Mucosa of stomach (tissue), 1 donor: Measurements from ENCODE around the gene PARD3.
"Not testable (repeated sequence)": the region's sequence is repeated elsewhere in the genome, so short reads cannot be mapped to it uniquely, and the experiment has no call there.

Source experiments
- H3K27me3 ChIP-seq: one replicate; pipeline ENCODE4 v1.7.0; 2013; ENCODE audit warnings: mild to moderate bottlenecking, low read length; ENCODE audit not compliant: control insufficient read depth, insufficient read depth
- H3K36me3 ChIP-seq: one replicate; pipeline ENCODE4 v1.7.0; 2013; ENCODE audit warnings: low read length; ENCODE audit not compliant: control insufficient read depth, insufficient read depth
- H3K4me1 ChIP-seq: one replicate; pipeline ENCODE4 v1.7.0; 2013; ENCODE audit warnings: mild to moderate bottlenecking, low read length; ENCODE audit not compliant: control insufficient read depth, insufficient read depth
- H3K4me3 ChIP-seq: one replicate; pipeline ENCODE4 v1.7.0; 2013; ENCODE audit warnings: low read length
- H3K9ac ChIP-seq: one replicate; pipeline ENCODE4 v1.7.0; 2013; ENCODE audit warnings: mild to moderate bottlenecking, low read length, moderate library complexity
- H3K9me3 ChIP-seq: one replicate; pipeline ENCODE4 v1.7.0; 2013; ENCODE audit warnings: mild to moderate bottlenecking, low read length, moderate library complexity; ENCODE audit not compliant: control insufficient read depth
- donor health status: Pancreatic carcinoma.

PARD3 gene

DNA sequence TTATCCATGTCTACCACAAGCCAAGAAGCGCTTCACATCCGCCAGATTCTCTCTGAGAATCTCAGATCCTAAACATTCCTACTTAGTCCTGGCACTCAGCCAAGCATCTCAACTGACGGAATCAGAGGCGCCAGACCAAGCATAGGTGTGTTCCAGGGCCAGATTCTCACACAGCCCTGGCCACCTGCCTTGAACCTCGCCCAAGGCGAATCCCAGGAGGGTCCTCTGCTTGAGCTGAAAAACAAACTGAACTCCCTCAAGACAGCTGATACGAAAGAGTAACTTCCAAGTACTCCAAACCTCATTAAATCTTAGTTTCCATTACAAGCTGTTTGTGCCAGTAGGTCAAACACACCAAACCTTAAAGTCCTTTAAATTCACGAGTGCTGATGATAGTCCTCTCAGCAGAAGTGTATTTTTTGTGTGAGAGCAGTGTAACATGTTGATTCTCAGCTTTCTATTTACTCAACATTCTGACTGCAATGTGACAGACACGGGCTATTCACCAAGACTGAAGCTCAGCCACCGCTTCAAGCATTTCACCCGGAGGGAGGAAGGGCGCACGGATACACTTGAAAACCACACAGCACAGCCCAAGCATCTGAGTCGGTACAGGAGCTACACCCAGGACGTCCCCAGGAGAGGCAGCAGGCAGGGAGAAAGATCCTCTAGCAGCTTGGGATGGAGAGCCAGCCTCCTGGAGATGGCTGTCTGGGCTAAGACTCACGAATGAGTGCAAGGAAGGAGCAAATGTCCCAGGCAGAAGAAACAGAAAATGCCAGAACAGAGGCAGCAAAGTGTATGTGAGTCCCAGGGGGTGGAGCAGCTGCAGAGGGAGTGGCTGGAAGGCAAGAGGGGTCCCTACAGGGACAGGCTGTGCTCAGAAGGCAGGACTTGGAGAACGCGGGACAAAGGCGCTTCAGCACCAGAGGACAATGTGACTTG, 6.0 kb downstream of the PARD3 start:
- Histone ChIP-seq H3K4me1 (peaks cover 21% of the 10 kb centered on the region), H3K4me3 (no peak overlapping the region)

DNA sequence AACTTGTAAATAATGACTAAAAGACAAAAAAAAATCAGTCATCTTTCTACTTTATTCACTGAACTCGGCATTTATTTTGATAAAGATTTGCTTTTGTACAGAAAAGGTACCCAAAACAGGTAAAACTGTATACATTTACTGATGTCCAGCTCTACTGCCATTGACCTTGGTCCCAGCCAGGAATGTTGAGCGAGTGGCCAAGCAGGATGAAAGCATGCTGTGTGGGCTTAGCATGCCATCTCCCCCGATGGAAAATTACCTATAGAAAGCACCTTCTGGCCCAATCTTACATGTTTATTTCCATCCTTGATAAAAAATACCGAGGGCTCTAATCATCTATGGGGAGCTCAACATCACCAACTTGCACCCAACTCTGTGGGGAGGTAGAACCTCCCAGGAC, 6.8 kb downstream of the PARD3 start:
- Histone ChIP-seq H3K36me3 (no peaks in the 10 kb centered on the region), H3K9me3 (no peaks in the 10 kb centered on the region), H3K4me1 (peaks cover 16% of the 10 kb centered on the region), H3K4me3 (no peak overlapping the region), H3K27me3 (no peaks in the 10 kb centered on the region), H3K9ac (no peak overlapping the region)

More for the DNA sequence above, 6.0 kb downstream of the PARD3 start:
- H3K27me3 ChIP-seq, result no peaks in the 10 kb centered on the region
- H3K36me3 ChIP-seq, result no peaks in the 10 kb centered on the region
- no peaks in the 10 kb centered on the region for H3K9me3 ChIP-seq
- no peak overlapping the region for H3K9ac ChIP-seq

DNA sequence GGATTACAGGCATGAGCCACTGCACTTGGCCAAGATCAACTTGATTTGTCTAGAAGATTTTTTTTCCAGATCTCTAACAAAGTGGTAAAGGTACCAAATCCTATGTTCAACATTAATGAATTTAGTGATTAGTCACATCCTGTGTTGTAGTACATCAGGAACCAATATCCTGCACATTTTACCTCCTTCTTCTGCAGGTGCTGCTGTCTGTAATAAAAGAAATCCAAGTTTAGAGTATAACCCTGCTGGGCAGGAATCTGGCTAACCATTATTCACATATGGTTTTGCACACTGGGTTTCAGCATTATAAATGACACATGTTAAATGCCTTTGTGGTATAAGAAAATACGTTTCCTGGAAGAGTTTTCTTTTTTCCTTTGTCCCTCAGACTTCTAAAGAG, 10.8 kb downstream of the PARD3 start:
- Histone ChIP-seq H3K9ac (no peak overlapping the region), H3K4me3 (no peak overlapping the region), H3K9me3 (no peaks in the 10 kb centered on the region), H3K27me3 (no peaks in the 10 kb centered on the region), H3K36me3 (no peaks in the 10 kb centered on the region), H3K4me1 (peaks cover 18% of the 10 kb centered on the region)

DNA sequence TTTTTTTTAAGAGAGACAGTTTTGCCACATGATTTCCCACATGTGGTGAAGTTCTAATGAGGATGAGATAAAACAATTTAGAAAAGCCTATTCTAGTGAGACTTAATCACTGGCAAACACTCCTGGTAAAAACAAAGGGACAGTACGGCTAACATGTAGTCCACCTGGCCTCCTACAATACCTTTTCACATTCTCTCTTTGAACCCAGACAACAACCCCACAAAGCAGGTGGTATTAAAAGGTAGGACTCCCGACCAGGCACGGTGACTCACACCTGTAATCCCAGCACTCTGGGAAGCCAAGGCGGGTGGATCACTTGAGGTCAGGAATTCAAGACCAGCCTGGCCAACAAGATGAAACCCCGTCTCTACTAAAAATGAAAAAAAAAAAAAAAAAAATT, 12.4 kb downstream of the PARD3 start:
- Histone ChIP-seq H3K36me3 (no peaks in the 10 kb centered on the region), H3K27me3 (no peaks in the 10 kb centered on the region), H3K9ac (no peak overlapping the region), H3K9me3 (no peaks in the 10 kb centered on the region), H3K4me1 (peaks cover 12% of the 10 kb centered on the region), H3K4me3 (no peak overlapping the region)

DNA sequence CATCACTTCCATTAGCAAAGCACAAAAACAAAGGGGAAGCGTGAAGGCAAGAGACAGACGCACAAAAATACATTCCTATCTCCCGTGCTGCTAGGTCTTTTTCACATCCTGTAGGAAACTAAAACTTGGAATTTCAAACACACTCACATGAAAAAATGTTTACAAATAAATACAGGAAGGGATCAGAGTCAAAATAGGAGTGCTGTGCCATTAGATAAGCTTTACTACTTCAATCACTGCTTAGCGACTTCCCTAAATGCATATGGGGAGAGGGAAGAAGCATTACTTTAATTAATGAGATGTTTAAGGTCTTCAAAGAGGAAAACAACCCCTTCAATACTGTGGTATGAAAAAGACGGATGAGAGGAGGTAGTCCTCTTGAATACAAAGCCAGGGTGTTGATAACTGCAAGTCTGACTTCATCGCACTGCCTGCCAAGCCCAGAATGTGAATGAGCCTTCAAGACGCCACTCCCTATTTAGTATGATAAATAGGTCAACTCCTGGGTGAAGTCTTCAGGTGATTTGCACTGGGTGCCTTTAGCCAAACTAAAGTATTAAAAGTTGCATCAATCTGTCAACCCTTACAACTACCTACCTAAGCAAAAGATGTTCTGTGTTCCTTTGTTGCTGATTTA, 13.9 kb downstream of the PARD3 start:
- Histone ChIP-seq H3K4me3 (no peak overlapping the region), H3K9ac (no peak overlapping the region), H3K9me3 (no peaks in the 10 kb centered on the region), H3K27me3 (no peaks in the 10 kb centered on the region), H3K4me1 (peaks cover 12% of the 10 kb centered on the region), H3K36me3 (no peaks in the 10 kb centered on the region)

DNA sequence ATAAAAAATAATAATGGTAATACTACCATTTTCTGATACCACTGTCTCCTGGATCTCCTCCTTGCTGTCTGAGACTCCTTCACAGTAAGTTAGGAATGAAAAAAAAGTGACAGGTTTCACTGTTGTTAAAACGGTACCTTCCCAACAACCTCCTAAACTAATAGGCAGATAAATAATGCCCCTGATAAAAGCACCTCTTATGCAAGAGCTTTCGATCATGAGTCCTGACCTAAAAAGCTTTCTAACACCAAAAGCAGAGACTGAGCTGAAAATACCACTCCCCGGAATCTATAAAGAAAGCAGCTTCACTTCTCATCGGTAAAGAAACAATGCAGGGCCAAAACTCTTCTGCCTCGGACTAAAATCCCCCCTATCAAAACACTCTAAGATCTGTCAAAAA, 14.5 kb downstream of the PARD3 start:
- Histone ChIP-seq H3K36me3 (no peaks in the 10 kb centered on the region), H3K4me1 (peaks cover 12% of the 10 kb centered on the region), H3K27me3 (no peaks in the 10 kb centered on the region), H3K4me3 (no peak overlapping the region), H3K9me3 (no peaks in the 10 kb centered on the region), H3K9ac (no peak overlapping the region)

DNA sequence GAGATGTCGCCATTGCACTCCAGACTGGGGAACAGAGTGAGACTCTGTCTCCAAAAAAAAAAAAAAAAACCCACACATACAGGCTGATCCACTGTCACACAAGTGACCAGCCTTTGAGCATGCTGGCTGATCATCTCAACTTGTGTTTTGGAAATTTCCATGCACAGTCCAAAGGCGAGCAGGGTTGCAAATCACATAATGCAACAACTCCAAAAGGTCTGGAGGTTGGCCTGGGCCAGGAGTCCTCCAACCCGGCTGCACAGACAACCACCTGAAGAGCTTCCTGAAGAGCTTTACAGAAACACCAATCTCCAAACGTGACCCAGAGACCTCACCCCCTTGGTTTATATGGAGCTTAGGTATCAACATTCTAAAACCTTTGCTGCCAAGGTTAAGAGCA, 16.4 kb downstream of the PARD3 start:
- peaks cover 12% of the 10 kb centered on the region for H3K4me1 ChIP-seq

DNA sequence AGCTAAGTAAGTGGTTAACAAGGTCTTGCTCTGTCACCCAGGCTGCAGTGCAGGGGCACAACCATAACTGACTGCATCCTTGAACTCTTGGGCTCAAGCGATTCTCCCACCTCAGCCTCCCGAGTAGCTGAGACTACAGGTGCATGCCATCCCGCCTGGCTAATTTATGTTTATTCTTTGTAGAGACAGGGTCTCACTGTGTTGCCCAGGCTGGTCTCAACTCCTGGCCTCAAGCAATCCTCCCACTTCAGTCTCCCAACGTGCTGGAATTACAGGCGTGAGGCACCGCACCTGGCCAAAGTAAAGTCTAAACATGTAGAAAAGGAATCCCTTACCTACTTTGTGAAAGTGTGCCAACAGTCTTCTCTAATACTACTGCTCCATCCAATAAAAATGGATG, 17.9 kb downstream of the PARD3 start:
- no peak overlapping the region for H3K9ac ChIP-seq
- no peaks in the 10 kb centered on the region for H3K36me3 ChIP-seq
- H3K4me3 ChIP-seq, result no peak overlapping the region
- peaks cover 12% of the 10 kb centered on the region for H3K4me1 ChIP-seq
- H3K27me3 ChIP-seq, result no peaks in the 10 kb centered on the region
- no peaks in the 10 kb centered on the region for H3K9me3 ChIP-seq

More for the DNA sequence above, 16.4 kb downstream of the PARD3 start:
- Histone ChIP-seq H3K27me3 (no peaks in the 10 kb centered on the region), H3K4me3 (no peak overlapping the region), H3K36me3 (no peaks in the 10 kb centered on the region), H3K9ac (no peak overlapping the region), H3K9me3 (no peaks in the 10 kb centered on the region)

DNA sequence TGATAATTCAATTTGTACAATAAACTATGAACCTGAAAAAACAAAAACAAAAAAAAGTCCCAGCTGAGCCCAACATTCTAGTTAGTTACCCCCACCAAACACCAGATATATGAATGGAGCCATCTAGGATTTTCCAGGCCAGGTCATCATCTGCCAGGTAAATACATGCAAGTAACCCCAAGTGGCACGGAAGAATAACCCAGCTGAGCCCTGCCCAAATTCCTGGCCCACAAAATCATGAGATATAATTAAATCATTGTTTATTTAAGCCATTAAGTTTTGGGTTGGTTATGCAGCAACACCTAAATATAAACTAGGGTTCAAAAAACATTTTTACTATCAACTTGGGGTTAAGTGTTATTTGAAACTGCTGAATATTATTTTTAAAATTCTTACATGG, 19.0 kb downstream of the PARD3 start:
- Histone ChIP-seq H3K4me1 (peaks cover 7% of the 10 kb centered on the region), H3K9me3 (no peaks in the 10 kb centered on the region), H3K36me3 (no peaks in the 10 kb centered on the region), H3K4me3 (no peak overlapping the region), H3K27me3 (no peaks in the 10 kb centered on the region), H3K9ac (no peak overlapping the region)

DNA sequence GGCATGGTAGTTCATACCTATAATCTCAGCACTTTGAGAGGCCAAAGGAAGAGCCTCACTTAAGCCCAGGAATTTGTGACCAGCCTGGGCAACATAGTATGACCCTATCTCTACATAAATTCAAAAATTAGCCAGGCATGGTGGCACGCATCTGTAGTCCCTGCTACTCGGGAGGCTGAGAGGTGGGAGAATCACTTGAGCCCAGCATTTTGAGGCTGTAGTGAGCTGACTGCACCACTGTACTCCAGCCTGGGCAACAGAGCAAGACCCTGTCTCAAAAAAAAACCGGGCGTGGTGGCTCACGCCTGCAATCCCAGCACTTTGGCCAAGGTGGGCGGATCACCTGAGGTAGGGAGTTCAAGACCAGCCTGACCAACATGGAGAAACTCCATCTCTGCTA, 19.8 kb downstream of the PARD3 start:
- H3K36me3 ChIP-seq, result no peaks in the 10 kb centered on the region
- H3K4me1 ChIP-seq, result peaks cover 5% of the 10 kb centered on the region
- H3K27me3 ChIP-seq, result no peaks in the 10 kb centered on the region
- H3K4me3 ChIP-seq, result no peak overlapping the region
- no peaks in the 10 kb centered on the region for H3K9me3 ChIP-seq
- no peak overlapping the region for H3K9ac ChIP-seq

DNA sequence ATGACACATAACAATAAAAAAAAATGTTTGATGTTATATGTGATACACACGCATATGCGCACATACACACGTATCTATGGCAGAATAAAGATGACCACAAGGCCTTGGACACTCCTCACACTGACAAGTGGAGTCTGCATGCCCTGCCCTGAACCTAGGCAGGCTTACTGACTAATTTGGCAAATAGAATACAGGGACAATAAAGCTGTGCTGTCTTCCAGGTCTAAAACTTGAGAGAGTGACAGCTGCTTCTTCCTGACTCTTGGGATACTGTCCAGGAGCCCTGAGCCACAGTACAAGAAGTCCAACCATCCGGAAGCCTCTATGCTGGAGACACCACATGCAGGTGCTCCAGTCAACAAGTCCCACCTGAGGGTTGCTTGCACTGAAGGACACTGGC, 20.3 kb downstream of the PARD3 start:
- Histone ChIP-seq H3K9ac (no peak overlapping the region), H3K36me3 (no peaks in the 10 kb centered on the region), H3K27me3 (no peaks in the 10 kb centered on the region), H3K9me3 (no peaks in the 10 kb centered on the region), H3K4me3 (no peak overlapping the region), H3K4me1 (peaks cover 10% of the 10 kb centered on the region)

DNA sequence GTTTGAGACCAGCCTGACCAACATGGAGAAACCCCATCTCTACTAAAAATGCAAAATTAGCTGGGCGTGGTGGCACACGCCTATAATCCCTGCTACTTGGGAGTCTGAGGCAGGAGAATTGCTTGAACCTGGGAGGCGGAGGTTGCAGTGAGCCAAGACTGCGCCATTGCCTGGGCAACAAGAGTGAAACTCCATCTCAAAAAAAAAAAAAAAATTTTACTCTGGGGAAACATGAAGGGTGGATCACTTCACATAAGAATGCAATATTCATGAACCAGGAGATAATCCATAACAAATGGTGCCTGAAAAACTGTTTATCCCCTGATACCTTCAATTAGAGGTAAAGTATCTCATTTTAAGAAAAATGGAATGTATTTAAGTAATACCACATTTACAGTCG, 21.5 kb downstream of the PARD3 start:
- not testable (repeated sequence) for H3K9ac ChIP-seq, H3K36me3 ChIP-seq, H3K27me3 ChIP-seq, H3K9me3 ChIP-seq, H3K4me3 ChIP-seq
- H3K4me1 ChIP-seq, result peaks cover 12% of the 10 kb centered on the region
